HG03103 (cell line): ENCODE results near the gene ABCG5.

Experiments
- ATAC-seq: cut with Tn5 transposase; IDR thresholded peaks from one replicate; pipeline ENCODE4 v1.9.1; 2021; ENCODE audit warnings: low read depth; ENCODE audit not compliant: unreplicated experiment

Gene ABCG5

DNA sequence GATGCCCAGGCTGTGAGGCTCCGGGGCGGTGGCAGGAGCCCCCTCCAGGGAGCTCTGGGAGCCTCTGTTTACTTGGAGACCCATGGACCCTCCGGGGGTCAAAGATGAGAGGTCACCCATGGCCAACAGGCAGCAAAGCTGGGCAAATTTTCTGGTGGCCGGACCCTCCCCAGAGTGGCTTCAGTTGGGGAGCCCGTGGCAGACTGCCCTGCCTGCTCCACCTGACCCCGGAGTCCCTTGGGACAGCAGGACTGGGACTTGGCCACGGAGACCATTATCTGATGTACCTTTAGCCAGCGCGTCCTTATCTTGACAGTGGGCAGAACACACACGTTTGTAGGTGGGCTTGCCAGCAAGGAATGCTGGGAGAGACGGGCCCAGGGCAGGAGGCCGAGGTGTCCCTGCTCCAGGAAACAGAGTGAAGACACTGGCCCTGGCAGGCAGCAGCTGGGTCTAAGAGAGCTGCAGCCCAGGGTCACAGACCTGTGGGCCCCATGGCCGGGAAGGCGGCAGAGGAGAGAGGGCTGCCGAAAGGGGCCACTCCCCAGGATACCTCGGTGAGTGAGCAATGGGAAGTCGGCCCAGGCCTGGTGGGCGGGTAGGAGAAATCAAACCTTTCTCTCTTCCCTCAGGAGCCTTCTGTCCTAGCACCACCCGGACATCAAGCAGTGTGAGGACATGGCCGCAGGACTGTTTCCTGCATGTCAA, at the start of gene ABCG5, which contains the start of gene ABCG8:
ABCG5 (minus strand) TSS at position 280 of the 708 bp plus-strand sequence; CDS start at position 120, 160 bp downstream.
ABCG8 (plus strand) TSS at position 412 of the 708 bp plus-strand sequence; CDS start at position 495, 83 bp downstream.
- ATAC-seq: no peak

GRCh38 chr2:43887176-43887575, 48.5 kb upstream of the ABCG5 start:
- ATAC-seq: no peak

GRCh38 chr2:43885132-43885632, 46.5 kb upstream of the ABCG5 start:
- ATAC-seq: no peak

- ATAC-seq: no peak
Measured at GRCh38 chr2:43884689-43885088, 46.0 kb upstream of the ABCG5 start.

- ATAC-seq: no peak
Measured at GRCh38 chr2:43882312-43882711, 43.7 kb upstream of the ABCG5 start.

- no peak for ATAC-seq
Measured at GRCh38 chr2:43880952-43881351, 42.3 kb upstream of the ABCG5 start.

- ATAC-seq: no peak
Measured at GRCh38 chr2:43880471-43880870, 41.8 kb upstream of the ABCG5 start.

DNA sequence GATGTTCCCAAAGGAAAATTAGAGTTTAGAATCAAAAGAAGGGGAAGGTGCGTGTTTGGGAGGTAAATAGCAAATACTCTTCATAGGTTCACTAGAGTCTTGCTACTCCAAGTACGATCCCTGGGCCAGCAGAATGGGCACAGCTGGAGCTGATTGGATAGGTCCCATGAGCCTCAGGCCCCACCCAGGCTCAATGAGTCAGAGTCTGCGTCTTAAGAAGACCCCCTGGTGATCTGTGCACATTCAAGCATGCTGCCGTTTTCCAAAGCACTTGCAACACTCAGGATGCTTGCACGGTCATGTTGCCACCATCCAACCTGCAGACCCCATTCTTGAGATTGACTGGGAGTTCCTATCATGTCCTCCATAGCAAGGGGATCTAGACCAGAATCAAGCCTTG, 40.6 kb upstream of the ABCG5 start:
- no peak for ATAC-seq

- peak; percentile 68 for ATAC-seq
Measured at GRCh38 chr2:43877782-43878464, 39.3 kb upstream of the ABCG5 start.

DNA sequence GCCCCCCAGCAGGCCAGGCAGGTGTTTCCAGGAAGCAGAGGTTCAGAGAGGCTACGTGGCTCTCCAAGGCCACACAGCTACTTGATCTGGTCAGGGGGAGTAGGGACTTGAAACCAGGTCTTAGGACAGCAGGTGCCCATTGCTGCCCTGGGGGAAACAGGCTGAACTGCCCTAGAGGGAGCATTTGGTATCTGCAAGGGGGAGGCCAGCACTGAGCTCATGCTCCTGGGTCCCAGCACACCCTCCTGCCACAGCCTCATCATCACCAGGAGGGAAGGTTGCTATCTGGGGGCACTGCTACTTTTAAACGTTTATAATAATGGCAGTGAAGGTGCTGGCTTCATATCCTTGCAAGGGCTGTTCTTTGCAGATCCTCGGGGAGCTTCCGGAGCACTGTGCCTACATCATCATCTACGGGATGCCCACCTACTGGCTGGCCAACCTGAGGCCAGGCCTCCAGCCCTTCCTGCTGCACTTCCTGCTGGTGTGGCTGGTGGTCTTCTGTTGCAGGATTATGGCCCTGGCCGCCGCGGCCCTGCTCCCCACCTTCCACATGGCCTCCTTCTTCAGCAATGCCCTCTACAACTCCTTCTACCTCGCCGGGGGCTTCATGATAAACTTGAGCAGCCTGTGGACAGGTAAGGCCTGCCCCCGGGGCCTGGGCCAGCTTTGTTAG, 36.3 kb upstream of the ABCG5 start:
- no peak for ATAC-seq

DNA sequence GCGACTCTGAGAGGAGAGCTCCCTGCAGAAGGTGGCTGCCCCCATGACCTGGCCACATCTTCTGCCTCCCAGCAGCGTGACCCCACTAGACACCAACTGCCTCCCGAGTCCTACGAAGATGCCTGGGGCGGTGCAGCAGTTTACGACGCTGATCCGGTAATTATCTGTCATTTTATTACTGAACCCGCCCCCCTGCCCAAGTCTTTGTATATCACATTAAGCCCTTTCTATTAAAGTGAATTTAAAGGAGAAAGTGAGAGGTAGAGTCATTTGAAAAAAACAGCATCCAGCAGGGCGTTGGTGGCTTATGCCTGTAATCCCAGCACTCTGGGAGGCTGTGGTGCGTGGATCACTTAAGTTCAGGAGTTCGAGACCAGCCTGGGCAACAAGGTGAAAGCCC, 33.5 kb upstream of the ABCG5 start:
- no peak for ATAC-seq

- ATAC-seq: no peak
Measured at GRCh38 chr2:43855292-43855691, 16.7 kb upstream of the ABCG5 start.

DNA sequence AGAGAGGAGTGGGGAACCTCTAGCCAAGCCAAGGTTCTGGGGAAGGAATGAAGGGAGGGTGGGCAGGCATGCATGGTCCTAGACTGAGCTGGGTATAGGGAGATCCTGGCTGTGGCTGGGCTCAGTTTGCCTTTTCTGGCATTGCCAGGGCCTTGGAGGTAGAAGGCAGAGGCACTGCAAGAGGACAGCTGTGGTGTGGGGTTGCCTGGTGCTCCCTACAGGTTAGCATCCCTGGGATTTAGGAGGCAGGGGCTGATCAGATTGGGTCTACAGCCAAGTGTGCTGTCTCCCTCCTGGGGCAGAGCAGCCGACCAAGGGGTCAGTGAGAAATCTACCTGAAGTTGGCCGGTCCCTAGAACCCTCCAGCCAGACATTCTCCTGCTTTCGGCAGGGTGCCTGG, 16.0 kb upstream of the ABCG5 start:
- ATAC-seq: no peak

DNA sequence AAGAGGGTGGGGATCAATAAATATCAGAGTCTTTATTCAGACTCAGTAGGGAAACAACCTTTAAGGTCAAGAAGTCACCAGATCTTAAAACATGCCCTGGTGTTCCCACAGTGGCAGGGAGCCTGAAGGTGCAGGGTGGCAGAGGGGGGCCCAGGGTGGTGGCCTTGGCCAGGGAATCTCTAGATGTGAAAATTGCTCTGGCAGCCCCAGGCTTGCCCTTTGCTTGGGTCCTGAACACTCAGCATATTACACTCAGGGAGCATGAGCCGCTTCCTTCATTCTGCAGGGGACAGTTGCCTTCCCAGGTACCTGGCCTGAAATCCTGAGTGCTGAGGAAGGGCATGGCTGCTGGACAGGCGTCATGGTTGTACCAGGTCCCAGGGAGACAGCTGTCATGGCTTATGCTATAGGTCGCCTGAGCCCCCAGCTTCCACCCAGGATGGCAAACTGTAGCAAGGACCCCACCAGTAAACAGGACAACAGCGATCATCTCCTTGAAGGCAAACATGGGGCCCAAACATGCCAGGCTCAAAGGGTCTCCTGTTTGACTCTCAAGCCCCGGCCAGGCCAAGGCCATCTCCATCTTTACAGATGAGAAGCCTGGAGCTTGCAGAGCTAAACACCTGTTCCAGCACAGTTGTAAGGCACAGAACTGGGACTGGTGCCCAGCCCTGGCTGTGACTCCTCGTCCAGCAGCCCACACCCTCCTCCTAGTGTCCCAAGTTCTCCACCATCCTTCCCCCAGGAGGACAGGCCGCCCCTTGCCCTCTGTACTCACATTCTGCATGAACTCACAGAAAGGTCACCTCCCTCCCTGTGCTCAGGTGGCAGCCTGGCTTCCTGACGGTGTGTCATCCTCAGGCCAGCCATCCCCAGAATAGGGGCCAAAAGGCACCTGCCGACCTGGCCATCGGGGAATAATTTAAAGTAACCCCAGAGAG, 14.8 kb upstream of the ABCG5 start:
- ATAC-seq: no peak

DNA sequence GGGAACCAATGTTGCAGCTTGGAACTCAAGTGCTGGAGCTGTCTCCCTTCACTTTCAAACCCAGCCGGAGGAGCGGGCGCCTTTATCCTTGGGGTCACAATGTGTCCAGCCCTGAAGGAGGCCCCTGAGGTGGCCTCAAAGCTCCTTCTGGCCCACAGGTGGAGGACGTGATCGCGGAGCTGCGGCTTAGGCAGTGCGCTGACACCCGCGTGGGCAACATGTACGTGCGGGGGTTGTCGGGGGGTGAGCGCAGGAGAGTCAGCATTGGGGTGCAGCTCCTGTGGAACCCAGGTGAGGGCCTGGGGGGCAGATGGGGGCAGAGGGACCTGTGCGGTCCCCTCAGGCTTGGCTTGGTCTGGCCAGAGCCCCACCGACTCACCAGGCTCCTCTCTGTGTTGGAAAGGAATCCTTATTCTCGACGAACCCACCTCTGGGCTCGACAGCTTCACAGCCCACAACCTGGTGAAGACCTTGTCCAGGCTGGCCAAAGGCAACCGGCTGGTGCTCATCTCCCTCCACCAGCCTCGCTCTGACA, 13.6 kb upstream of the ABCG5 start:
- ATAC-seq: no peak

DNA sequence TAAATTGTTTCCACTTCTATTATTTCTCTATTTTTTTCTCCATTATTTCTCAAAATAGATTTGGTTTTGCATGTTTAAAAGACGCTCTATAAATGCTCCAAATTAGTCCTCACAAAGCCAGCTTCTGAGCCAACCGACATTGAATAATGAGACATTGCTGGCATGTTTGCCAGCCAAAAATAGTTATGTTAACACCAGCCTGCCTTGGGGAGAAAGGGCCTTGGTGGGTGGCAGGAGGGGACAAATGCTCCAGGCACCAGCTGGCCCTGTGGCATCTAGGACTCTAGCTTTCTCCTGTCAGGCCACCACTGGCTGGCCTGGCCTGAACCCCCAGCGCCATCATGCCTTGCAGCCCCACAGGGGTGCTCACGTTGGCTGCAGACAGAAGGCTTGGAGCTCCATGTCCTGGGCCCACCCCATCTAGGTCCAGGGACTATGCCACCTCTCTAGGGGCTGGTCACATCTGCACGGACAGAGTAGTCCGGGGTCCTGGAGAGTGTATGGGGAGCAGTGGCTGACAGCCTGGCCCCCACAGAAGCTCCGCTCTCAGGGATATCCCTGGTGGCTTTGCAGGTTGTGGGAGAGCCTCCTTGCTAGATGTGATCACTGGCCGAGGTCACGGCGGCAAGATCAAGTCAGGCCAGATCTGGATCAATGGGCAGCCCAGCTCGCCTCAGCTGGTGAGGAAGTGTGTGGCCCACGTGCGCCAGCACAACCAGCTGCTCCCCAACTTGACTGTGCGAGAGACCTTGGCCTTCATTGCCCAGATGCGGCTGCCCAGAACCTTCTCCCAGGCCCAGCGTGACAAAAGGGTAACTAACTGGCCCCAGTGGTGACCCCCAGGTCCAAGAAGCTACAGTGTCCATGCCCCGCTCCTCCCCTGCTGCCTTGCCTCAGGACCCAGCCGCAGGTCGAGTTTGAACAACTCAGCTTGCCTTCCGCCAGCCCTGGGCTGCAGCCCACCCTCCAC, 12.7 kb upstream of the ABCG5 start:
- no peak for ATAC-seq

- peak; percentile 51 for ATAC-seq
Measured at GRCh38 chr2:43848214-43848613, 9.6 kb upstream of the ABCG5 start.

GRCh38 chr2:43846140-43846793, 7.6 kb upstream of the ABCG5 start:
- no peak for ATAC-seq
